NCI-H526 (cell line): ENCODE measurements around the gene MEIOSIN.
"Not testable (repeated sequence)": the region's sequence is repeated elsewhere in the genome, so short reads cannot be mapped to it uniquely, and the experiment has no call there.

Source experiments
- DNase-seq, 2 experiments: peaks; one replicate each; lab custom pipeline; 2025; lab: John Stamatoyannopoulos, UW

MEIOSIN gene

GRCh38 chr19:45717983-45718650 is 15.1 kb upstream of the MEIOSIN start:
- DNase-seq = no peak

- not testable (repeated sequence) for DNase-seq
Observed at GRCh38 chr19:45720065-45720464, 13.2 kb upstream of the MEIOSIN start.

- not testable (repeated sequence) for DNase-seq
Observed at GRCh38 chr19:45728683-45729082, 4.6 kb upstream of the MEIOSIN start.

- no peak for DNase-seq
Observed at GRCh38 chr19:45729800-45730290, 3.4 kb upstream of the MEIOSIN start.

- DNase-seq = peak; percentile 98 to 99
Observed at GRCh38 chr19:45730368-45731288, 2.6 kb upstream of the MEIOSIN start, which contains the start of gene FBXO46. Gene FBXO46, minus strand, starts transcription at chr19:45730896. Its CDS starts 17,401 bp downstream, at chr19:45713495.

- no peak for DNase-seq
Observed at GRCh38 chr19:45739498-45740439, 6.5 kb downstream of the MEIOSIN start.

- DNase-seq = no peak
Observed at GRCh38 chr19:45742969-45743368, 9.7 kb downstream of the MEIOSIN start.

- DNase-seq = no peak
Observed at GRCh38 chr19:45745606-45746005, 12.4 kb downstream of the MEIOSIN start.

GRCh38 chr19:45746866-45747265 is 13.6 kb downstream of the MEIOSIN start:
- no peak for DNase-seq

GRCh38 chr19:45747513-45747912 is 14.3 kb downstream of the MEIOSIN start:
- DNase-seq = no peak

GRCh38 chr19:45751483-45751882 is 18.2 kb downstream of the MEIOSIN start:
- DNase-seq = not testable (repeated sequence)

- DNase-seq = no peak
Observed at GRCh38 chr19:45752639-45753038, 19.4 kb downstream of the MEIOSIN start.

- no peak for DNase-seq
Observed at GRCh38 chr19:45753548-45753947, 20.3 kb downstream of the MEIOSIN start.

- DNase-seq = no peak
Observed at GRCh38 chr19:45754323-45754722, 21.1 kb downstream of the MEIOSIN start.

GRCh38 chr19:45757695-45758094 is 24.5 kb downstream of the MEIOSIN start:
- DNase-seq = no peak

GRCh38 chr19:45758921-45759320 is 25.7 kb downstream of the MEIOSIN start:
- DNase-seq = no peak

- no peak for DNase-seq
Observed at GRCh38 chr19:45761714-45762113, 28.5 kb downstream of the MEIOSIN start.

GRCh38 chr19:45762870-45763631 is 29.8 kb downstream of the MEIOSIN start:
- no peak for DNase-seq

- DNase-seq = peak in 1 of 2 experiments; percentile 42
Observed at GRCh38 chr19:45763691-45764294, 30.6 kb downstream of the MEIOSIN start.

GRCh38 chr19:45764475-45764874 is 31.2 kb downstream of the MEIOSIN start:
- DNase-seq = no peak
